HCT116 (cell line): ENCODE results near the gene S1PR4.

Experiments used
- CTCF ChIP-seq, 3 experiments: fragments of 200-600 bp in 1 of 3; sonication (generic) in 1 of 3; IDR thresholded peaks in 2 of 3; conservative IDR thresholded peaks in 1 of 3; 2 replicates each; pipeline ENCODE4 v1.5.1; 2012 to 2017; ENCODE audit warnings: low read depth in 2 of 3, low read length in 2 of 3, antibody characterized with exemption in 1 of 3, borderline replicate concordance in 1 of 3, control low read depth in 1 of 3, mild to moderate bottlenecking in 1 of 3, mixed read lengths in 1 of 3, mixed run types in 1 of 3, moderate library complexity in 1 of 3; ENCODE audit not compliant: insufficient read depth in 1 of 3
- TF ChIP-seq, protein P1 (sequence below): IDR thresholded peaks from 2 replicates; pipeline ENCODE4 v1.6.1; 2012

DNA sequence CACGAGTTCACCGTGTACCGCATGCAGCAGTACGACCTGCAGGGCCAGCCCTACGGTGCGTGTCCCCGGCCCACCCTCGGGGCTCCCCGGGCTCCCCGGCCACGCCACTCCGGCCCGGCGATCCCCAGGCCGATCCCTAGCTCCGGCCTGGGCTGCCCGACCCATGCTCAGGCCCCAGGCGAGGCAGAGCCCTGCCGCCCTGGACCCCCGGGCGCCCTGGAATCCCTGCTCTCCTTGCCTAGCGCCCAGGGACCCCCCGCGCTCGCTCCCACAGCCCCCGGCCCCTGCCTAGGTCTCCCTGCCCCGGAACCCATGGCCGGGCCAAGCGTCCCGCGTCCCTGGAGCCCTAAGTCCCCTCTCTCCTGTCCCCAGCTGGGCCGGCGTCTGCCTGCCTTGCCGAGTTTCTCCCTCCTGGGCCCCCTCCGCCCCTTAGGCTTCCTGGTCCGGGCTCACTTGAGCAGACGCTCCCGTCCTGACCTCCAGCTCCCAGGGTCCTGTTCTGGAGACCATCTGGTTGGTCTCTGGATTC is 7.7 kb downstream of the S1PR4 start:
- TF ChIP-seq CTCF (IDR thresholded peaks at IDR 0.05 in 2 of 3, conservative IDR thresholded peaks at IDR 0.05 in 1 of 3; ENCODE audit: borderline replicate concordance in 1 of 3, insufficient read depth in 1 of 3, low read depth in 2 of 3, low read length in 2 of 3) = no peak
- TF ChIP-seq, protein P1, sequence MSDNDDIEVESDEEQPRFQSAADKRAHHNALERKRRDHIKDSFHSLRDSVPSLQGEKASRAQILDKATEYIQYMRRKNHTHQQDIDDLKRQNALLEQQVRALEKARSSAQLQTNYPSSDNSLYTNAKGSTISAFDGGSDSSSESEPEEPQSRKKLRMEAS = no peak
